WTC11 (cell line): ENCODE measurements around the gene JAKMIP1. TPM values are rescaled to one million over a fixed set of nuclear protein-coding genes. Genes with fewer than 3 reads are reported as not detected.

ENCODE experiments used
- ATAC-seq: fragments of 200-7000 bp; cut with Tn5 transposase; 2 replicates; pipeline ENCODE4 v1.10.0; 2021; ENCODE audit warnings: mild to moderate bottlenecking, moderate library complexity
- CTCF ChIA-PET: fragments of 300-600 bp; sonication (Branson Sonifier 250); formaldehyde crosslinking; loops from one replicate; lab custom pipeline; 2021; ENCODE audit warnings: antibody characterized with exemption; lab: Charles Lee
- POLR2A ChIA-PET: fragments of 350-600 bp; sonication (Branson Sonifier 250); formaldehyde crosslinking; loops from one replicate; lab custom pipeline; 2021; ENCODE audit warnings: antibody characterized with exemption; lab: Charles Lee
- DNase-seq: peaks from one replicate; pipeline ENCODE4 v3.0.0; 2021; ENCODE audit warnings: low spot score
- H3K27ac Mint-ChIP-seq: 2 replicates; pipeline ENCODE4 v1.8.0; 2021; ENCODE audit warnings: mixed read lengths
- H3K27me3 Mint-ChIP-seq: 2 replicates; pipeline ENCODE4 v1.8.0; 2021; ENCODE audit warnings: low read depth, mild to moderate bottlenecking, moderate library complexity, mixed read lengths
- H3K36me3 Mint-ChIP-seq: 2 replicates; pipeline ENCODE4 v1.8.0; 2021; ENCODE audit warnings: mixed read lengths
- H3K4me1 Mint-ChIP-seq: 2 replicates; pipeline ENCODE4 v1.8.0; 2022; ENCODE audit warnings: mixed read lengths
- H3K4me3 Mint-ChIP-seq: 2 replicates; pipeline ENCODE4 v1.8.0; 2021; ENCODE audit warnings: mild to moderate bottlenecking, moderate library complexity, mixed read lengths
- H3K9me3 Mint-ChIP-seq: 2 replicates; pipeline ENCODE4 v1.8.0; 2021; ENCODE audit warnings: mixed read lengths
- ARID4B ChIP-seq: sonication (generic); formaldehyde crosslinking; IDR thresholded peaks from 2 replicates; pipeline ENCODE4 v1.8.0; 2023; ENCODE audit warnings: missing genetic modification reagents, mild to moderate bottlenecking, borderline replicate concordance
- ATF6 ChIP-seq: sonication (generic); formaldehyde crosslinking; IDR thresholded peaks from 2 replicates; pipeline ENCODE4 v1.8.1; 2023; ENCODE audit warnings: mild to moderate bottlenecking, missing genetic modification reagents
- FOXJ3 ChIP-seq: sonication (generic); formaldehyde crosslinking; IDR thresholded peaks from 2 replicates; pipeline ENCODE4 v1.9.0; 2021; ENCODE audit warnings: missing genetic modification reagents, mild to moderate bottlenecking, borderline replicate concordance
- FOXP4 ChIP-seq: sonication (generic); formaldehyde crosslinking; IDR thresholded peaks from 2 replicates; pipeline ENCODE4 v1.8.0; 2022; ENCODE audit warnings: mild to moderate bottlenecking, missing genetic modification reagents
- KAT7 ChIP-seq: sonication (generic); formaldehyde crosslinking; IDR thresholded peaks from 2 replicates; pipeline ENCODE4 v1.8.1; 2023; ENCODE audit warnings: missing genetic modification reagents, mild to moderate bottlenecking, borderline replicate concordance
- MYBL2 ChIP-seq: sonication (generic); formaldehyde crosslinking; IDR thresholded peaks from 2 replicates; pipeline ENCODE4 v1.8.1; 2023; ENCODE audit warnings: mild to moderate bottlenecking, moderate library complexity, missing genetic modification reagents
- NFATC4 ChIP-seq: fragments of 250-450 bp; sonication (Bioruptor Pico); IDR thresholded peaks from 2 replicates; pipeline ENCODE4 v1.9.0; 2021; ENCODE audit warnings: mild to moderate bottlenecking
- NR1H2 ChIP-seq: sonication (generic); formaldehyde crosslinking; IDR thresholded peaks from 2 replicates; pipeline ENCODE4 v1.9.0; 2021; ENCODE audit warnings: mild to moderate bottlenecking, moderate library complexity, missing genetic modification reagents
- NR2C2 ChIP-seq: sonication (generic); formaldehyde crosslinking; IDR thresholded peaks from 2 replicates; pipeline ENCODE4 v1.8.0; 2022; ENCODE audit warnings: mild to moderate bottlenecking, missing genetic modification reagents
- NR3C1 ChIP-seq: sonication (generic); formaldehyde crosslinking; conservative IDR thresholded peaks from 2 replicates; pipeline ENCODE4 v1.8.1; 2023; ENCODE audit warnings: low read depth, mild to moderate bottlenecking, missing genetic modification reagents
- ZBTB43 ChIP-seq: sonication (generic); formaldehyde crosslinking; IDR thresholded peaks from 2 replicates; pipeline ENCODE4 v1.8.1; 2023; ENCODE audit warnings: mild to moderate bottlenecking, missing genetic modification reagents
- ZNF219 ChIP-seq: sonication (generic); formaldehyde crosslinking; IDR thresholded peaks from 2 replicates; pipeline ENCODE4 v1.8.0; 2023; ENCODE audit warnings: missing genetic modification reagents, mild to moderate bottlenecking, borderline replicate concordance
- ZNF263 ChIP-seq: sonication (generic); formaldehyde crosslinking; IDR thresholded peaks from 2 replicates; pipeline ENCODE4 v1.8.1; 2022; ENCODE audit warnings: low read depth, mild to moderate bottlenecking, moderate library complexity, missing genetic modification reagents
- total RNA-seq: library from RNA; stranded (reverse); gene quantifications from 3 replicates; pipeline ENCODE4 v1.2.3, GENCODE V29; 2021
- TF ChIP-seq, protein P1 (sequence below): sonication (generic); formaldehyde crosslinking; IDR thresholded peaks from 2 replicates; pipeline ENCODE4 v1.8.1; 2023; ENCODE audit warnings: mild to moderate bottlenecking, missing genetic modification reagents, moderate library complexity
- TF ChIP-seq, protein P2 (sequence below): sonication (generic); formaldehyde crosslinking; IDR thresholded peaks from 2 replicates; pipeline ENCODE4 v1.8.1; 2023; ENCODE audit warnings: mild to moderate bottlenecking, missing genetic modification reagents, moderate library complexity

The JAKMIP1 gene
- total RNA-seq, 1 experiment from 2014 or later, result 4.0 TPM

GRCh38 chr4:6071959-6072720 lies 128.2 kb downstream of the JAKMIP1 start:
- Mint-ChIP-seq H3K9me3 (peaks cover 3% of the 10 kb centered on the region; the same call in 1 of the 2 replicates), H3K36me3 (no peaks in the 10 kb centered on the region), H3K27ac (peak overlapping the region; percentile 76; the same call in 1 of the 2 replicates), H3K4me1 (peaks cover 12% of the 10 kb centered on the region), H3K4me3 (no peak overlapping the region), H3K27me3 (no peaks in the 10 kb centered on the region)
- DNase-seq, result no peak
- no peak for ATAC-seq
- ChIA-PET POLR2A (interaction anchor here (0.7 kb wide), 1 partner anchor 107 kb away, joined by 3 read pairs; no protein-coding TSS in a partner anchor), CTCF (interaction anchor here (0.9 to 3.1 kb wide), 12 partner anchors 9 to 259 kb away, joined by 3 to 24 read pairs (median 4); no protein-coding TSS in a partner anchor)
- TF ChIP-seq, protein P1, sequence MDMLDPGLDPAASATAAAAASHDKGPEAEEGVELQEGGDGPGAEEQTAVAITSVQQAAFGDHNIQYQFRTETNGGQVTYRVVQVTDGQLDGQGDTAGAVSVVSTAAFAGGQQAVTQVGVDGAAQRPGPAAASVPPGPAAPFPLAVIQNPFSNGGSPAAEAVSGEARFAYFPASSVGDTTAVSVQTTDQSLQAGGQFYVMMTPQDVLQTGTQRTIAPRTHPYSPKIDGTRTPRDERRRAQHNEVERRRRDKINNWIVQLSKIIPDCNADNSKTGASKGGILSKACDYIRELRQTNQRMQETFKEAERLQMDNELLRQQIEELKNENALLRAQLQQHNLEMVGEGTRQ (CRISPR knock-in tag), result peak; percentile 47
- TF ChIP-seq ATF6 (CRISPR knock-in tag) (no peak), NR3C1 (CRISPR knock-in tag) (no peak), KAT7 (CRISPR knock-in tag) (no peak)

- POLR2A ChIA-PET, result no interaction called here
- Mint-ChIP-seq H3K27me3 (no peaks in the 10 kb centered on the region), H3K27ac (0 out of 2 replicates have a peak overlapping the region, but pooled peaks have one; percentile 76), H3K36me3 (no peaks in the 10 kb centered on the region), H3K4me3 (no peak overlapping the region), H3K4me1 (peaks cover 12% of the 10 kb centered on the region)
- ATAC-seq, result peak; percentile 83
- DNase-seq, result peak; percentile 37
- TF ChIP-seq NR2C2 (CRISPR knock-in tag) (no peak), ZNF263 (CRISPR knock-in tag) (no peak), NFATC4 (no peak), NR1H2 (CRISPR knock-in tag) (no peak), ARID4B (CRISPR knock-in tag) (no peak)
- TF ChIP-seq, all 79 proteins: peak for 0
- CTCF ChIA-PET, result interaction anchor here (0.9 to 3.1 kb wide), 8 partner anchors 10 to 260 kb away, joined by 4 to 24 read pairs (median 8); no protein-coding TSS in a partner anchor
- peaks cover 6% of the 10 kb centered on the region; the same call in 1 of the 2 replicates for H3K9me3 Mint-ChIP-seq
These were observed 129.0 kb downstream of the JAKMIP1 start for GRCh38 chr4:6071191-6071958.

DNA sequence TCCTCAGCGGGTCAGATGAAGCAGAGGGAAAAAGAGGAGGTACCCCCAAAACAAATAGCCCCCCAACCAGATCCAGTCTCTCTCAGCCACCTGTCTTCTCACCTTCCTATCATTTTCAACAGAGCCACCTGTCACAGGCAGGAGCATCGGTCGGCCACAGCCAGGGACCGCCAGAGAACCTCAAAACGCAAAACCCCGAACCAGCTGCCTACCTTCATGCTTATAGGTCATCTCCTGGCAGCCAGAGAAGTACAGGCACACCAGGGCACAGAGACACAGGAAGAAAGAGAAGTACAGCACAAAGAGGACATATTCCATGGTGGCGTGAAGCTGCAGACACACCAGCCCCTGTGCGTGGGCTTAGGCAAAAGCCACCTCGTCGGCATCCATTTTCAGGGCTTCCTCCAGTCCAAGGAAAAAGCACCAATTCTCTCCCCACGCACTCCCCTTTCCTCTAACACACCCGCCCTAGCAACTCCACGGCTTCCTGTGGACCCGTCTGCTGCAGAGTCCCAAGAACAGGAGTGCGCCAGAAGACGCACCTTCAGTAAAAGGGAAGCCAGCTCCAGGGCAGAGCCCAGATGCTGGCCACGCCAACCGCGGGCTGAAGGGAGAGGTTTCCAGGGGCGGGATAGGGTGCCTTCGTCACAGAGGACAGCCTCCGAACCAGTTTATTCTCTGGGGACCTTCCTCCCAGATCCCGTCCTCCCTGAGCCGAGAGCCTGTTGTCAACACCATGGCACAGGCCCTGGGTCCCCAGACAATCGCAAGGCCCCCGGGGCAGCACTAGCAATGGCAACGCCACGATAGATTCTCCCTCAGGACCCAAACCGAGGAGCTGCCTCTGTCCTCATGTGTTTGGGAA lies 130.3 kb downstream of the JAKMIP1 start:
- no peak overlapping the region for H3K4me3 Mint-ChIP-seq
- no peak overlapping the region for H3K27ac Mint-ChIP-seq
- CTCF ChIA-PET, result interaction anchor here (1.0 kb wide), 1 partner anchor 23 kb away, joined by 4 read pairs; no protein-coding TSS in a partner anchor
- H3K4me1 Mint-ChIP-seq, result peaks cover 12% of the 10 kb centered on the region
- no peaks in the 10 kb centered on the region for H3K36me3 Mint-ChIP-seq
- no peak for DNase-seq
- ATAC-seq, result no peak
- H3K9me3 Mint-ChIP-seq, result peaks cover 6% of the 10 kb centered on the region; the same call in 1 of the 2 replicates
- H3K27me3 Mint-ChIP-seq, result no peaks in the 10 kb centered on the region
- POLR2A ChIA-PET, result no interaction called here
- TF ChIP-seq FOXP4 (no peak), ZNF219 (CRISPR knock-in tag) (no peak), FOXJ3 (CRISPR knock-in tag) (no peak), NR1H2 (CRISPR knock-in tag) (no peak), MYBL2 (no peak), ZBTB43 (CRISPR knock-in tag) (no peak)
- TF ChIP-seq, protein P2, sequence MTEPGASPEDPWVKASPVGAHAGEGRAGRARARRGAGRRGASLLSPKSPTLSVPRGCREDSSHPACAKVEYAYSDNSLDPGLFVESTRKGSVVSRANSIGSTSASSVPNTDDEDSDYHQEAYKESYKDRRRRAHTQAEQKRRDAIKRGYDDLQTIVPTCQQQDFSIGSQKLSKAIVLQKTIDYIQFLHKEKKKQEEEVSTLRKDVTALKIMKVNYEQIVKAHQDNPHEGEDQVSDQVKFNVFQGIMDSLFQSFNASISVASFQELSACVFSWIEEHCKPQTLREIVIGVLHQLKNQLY (CRISPR knock-in tag), result no peak
